Fibroblast of skin of left quadriceps (primary cell): ENCODE measurements around the gene CFC1B.
"Not testable (repeated sequence)": the region's sequence is repeated elsewhere in the genome, so short reads cannot be mapped to it uniquely, and the experiment has no call there.

Experiments
- DNase-seq, 2 experiments: peaks; one replicate each; pipeline ENCODE4 v3.0.0-alpha.2; 2013; ENCODE audit warnings: low read depth in 2 of 2

CFC1B gene

GRCh38 chr2:130566165-130566564, 45.1 kb downstream of the CFC1B start:
- DNase-seq = not testable (repeated sequence)

- DNase-seq = not testable (repeated sequence)
Observed at GRCh38 chr2:130571929-130572328, 50.9 kb downstream of the CFC1B start.

- DNase-seq = not testable (repeated sequence)
Observed at GRCh38 chr2:130574230-130574629, 53.2 kb downstream of the CFC1B start.

GRCh38 chr2:130576209-130576784, 55.3 kb downstream of the CFC1B start:
- DNase-seq = not testable (repeated sequence)

- DNase-seq = not testable (repeated sequence)
Observed at GRCh38 chr2:130577559-130577958, 56.5 kb downstream of the CFC1B start.
